GM19043 (cell line): Measurements from ENCODE around the gene PAQR3.

ENCODE experiments used
- ATAC-seq: cut with Tn5 transposase; IDR thresholded peaks from one replicate; pipeline ENCODE4 v1.9.1; 2021; ENCODE audit warnings: low read depth; ENCODE audit not compliant: unreplicated experiment

PAQR3 gene, protein sequence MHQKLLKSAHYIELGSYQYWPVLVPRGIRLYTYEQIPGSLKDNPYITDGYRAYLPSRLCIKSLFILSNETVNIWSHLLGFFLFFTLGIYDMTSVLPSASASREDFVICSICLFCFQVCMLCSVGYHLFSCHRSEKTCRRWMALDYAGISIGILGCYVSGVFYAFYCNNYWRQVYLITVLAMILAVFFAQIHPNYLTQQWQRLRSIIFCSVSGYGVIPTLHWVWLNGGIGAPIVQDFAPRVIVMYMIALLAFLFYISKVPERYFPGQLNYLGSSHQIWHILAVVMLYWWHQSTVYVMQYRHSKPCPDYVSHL

DNA sequence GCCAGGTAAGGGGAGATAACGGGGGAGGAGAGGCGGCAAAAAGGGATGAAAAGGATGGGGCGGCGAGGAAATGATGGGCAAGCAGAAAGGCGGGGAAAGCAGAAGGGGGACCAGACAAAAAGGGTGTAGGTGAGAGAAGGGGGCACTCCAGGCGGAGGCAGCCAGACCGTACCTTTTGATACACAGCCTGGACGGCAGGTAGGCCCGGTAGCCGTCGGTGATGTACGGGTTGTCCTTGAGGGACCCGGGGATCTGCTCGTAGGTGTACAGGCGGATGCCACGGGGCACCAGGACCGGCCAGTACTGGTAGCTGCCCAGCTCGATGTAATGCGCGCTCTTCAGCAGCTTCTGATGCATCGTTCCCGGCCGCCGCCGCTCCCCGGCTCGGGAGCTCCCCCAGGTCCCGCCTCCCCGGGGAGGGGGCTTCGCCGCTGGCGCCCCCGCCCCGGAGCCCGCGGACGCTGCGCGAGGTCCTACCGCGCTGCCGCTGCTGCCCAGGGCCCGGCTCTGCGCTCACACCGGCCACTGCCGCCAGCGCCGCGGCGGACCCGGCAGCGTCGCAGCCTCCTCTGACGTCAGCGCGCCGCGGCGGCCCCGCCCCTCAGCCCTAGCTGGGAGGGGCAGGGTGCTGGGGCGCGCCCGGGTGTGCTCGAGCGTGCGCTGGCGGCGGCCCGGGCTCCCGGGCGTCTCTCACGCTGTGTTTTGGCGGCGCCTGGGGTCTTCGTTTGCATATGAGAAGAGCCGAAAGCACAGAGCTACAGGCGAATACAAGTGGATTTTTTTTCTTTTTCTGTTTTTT, at the start of gene PAQR3:
Gene PAQR3 (minus strand): TSS at position 571 of the 799 bp plus-strand sequence. CDS start 214 bp downstream, at position 357.
- peak; percentile 96 for ATAC-seq

DNA sequence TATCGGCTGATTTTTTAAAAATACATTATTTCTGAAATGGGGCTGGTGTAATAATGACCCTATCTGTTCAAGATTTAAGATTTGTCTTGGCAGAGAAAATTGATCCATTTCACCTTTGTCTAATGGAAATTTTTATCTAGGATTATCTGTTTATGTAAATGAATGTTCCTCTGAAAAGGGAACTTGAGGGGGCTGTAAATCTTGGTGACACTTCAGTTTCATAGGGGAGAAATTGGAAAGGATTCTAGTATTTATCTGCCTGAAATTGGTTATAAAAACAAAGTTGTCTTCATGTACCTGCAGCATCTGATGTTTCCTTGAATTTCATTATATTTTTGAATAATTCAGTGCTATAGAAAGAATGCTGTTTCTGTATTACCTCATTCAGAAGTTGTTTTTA, 48.4 kb upstream of the PAQR3 start:
- no peak for ATAC-seq

DNA sequence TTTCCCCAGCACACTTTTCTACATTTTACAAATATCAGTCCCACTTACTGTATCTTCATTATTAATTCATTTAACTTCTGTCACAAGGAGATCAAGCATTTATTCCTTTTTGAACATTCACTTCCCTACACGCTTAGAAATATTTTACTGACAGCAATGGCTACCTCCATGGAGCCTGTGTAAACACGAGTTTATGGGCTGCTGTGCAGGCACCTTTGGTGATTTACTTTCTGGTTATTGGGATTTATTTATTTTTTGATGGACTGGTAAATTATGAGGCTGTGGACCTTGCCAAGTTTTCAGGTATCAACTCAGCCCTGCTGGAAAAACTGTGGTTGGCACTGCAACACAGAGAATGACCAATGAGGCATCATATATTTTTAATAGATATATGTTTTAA, 45.4 kb upstream of the PAQR3 start:
- no peak for ATAC-seq

DNA sequence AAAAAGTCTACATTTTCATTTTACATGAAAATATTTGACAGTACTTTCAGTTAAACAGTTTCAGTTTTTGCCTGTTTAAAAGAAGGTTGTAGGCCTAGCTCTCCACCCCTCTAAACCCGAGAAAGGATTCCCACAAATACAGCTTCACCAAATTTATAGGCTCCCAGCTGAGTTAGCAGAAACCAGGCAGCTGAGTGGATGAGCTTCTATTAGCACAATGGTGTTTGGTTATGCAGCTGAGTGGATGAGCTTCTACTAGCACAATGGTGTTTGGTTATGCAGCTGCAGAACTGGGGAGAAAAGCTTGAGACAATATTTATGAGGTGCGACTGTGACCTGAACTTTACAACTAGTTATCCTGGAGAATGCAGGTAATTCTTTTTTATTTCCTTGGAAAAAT, 36.6 kb upstream of the PAQR3 start:
- ATAC-seq = no peak

DNA sequence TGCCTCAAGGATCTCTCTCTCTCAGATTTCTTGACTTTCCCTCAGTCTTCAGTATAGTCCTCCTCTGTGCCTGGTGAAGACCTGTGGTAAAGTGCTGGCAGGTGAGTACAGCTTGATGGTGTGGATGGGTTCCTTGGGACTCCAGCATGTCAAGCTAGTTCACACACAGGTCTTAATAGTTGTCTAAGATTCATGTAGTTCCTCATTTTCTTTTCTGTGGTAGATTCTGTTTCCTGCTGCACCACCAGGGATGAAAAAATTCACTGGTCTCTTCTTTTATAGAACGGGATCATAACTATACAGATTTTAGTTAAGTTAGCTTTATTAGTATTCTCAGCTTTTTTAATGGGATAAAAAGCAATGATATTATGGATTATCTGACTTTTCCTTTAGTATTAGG, 32.5 kb upstream of the PAQR3 start:
- ATAC-seq = no peak

DNA sequence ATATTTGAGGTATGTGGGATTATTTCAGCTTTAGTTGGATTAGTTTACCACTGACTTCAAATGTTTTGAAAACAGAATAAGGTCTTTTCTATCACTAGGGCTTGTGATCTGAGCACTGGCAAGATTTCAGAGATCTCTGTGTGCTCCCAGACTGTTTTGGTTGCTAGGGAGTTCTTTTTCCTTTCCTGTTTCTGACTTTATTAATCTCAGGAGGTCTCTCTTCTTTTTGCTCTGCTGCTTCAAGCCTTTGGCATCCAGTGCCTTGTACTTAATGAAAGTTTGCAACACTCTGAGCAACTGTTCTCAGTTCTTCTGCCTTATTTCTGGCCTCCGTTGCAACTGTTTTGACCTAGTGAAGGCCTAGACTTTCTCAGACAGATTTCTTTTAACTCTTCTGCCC, 32.1 kb upstream of the PAQR3 start:
- ATAC-seq = no peak

DNA sequence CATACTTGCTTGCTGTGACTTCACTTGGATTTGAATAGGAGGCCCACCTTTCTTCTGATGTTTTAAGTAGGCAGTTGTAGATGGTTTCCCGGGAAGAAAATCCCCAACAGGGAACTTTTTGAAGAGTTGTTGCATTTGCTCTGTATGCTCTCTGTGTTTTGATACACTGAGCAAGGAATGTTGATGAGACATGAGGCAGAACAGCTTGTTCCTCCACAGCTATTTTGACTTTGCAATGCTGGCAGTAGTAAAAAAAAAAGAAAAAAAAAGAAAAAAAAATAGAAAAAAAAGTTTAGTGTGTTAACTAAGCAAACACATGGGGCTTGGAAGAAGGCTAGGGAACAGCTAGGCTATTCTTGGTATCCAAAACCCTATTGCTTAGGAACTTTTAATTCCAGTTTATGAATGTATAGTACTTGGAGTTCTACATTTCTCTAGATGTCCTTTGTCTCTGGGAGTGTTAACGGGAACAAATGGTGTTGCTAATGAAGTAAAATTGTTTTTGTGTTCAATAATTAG, 23.4 kb upstream of the PAQR3 start:
- ATAC-seq = no peak

DNA sequence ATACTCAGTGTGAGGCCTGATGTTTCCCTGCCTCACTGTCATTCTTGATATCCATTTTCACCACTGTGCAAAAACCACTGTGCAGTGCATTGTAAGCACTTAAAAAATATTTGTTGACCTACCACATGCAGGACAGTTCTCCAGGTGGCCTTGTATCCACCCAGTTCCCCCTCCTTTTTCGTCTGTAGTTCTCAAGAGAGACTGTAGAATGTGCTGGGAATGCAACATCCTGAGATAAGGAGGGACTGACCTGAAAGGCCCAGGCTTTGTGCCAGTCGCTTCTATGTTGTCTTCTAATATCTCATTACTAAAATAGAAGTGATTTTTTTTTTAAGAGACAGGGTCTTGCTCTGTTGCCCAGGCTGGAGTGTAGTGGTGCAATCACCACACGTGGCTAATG, 21.7 kb upstream of the PAQR3 start:
- ATAC-seq = no peak

DNA sequence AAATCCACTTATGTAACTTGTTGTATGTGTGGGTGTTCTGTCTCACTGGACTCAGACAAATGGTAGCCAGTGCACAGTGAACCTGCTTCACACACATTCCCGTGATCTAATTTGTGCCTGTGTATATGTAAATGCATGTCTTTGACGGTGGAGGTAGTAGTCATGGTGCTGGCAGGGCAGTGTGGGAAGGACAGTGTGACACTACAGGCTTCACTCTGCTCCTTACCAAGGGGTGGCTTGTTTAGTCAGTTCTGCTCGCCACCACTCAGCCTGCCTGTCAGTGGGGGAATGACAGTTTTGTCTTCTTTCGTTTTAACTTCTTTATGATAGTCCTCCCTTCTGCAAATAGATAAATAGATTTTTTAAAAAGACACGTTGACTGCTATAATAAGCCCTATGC, 17.7 kb upstream of the PAQR3 start:
- no peak for ATAC-seq

DNA sequence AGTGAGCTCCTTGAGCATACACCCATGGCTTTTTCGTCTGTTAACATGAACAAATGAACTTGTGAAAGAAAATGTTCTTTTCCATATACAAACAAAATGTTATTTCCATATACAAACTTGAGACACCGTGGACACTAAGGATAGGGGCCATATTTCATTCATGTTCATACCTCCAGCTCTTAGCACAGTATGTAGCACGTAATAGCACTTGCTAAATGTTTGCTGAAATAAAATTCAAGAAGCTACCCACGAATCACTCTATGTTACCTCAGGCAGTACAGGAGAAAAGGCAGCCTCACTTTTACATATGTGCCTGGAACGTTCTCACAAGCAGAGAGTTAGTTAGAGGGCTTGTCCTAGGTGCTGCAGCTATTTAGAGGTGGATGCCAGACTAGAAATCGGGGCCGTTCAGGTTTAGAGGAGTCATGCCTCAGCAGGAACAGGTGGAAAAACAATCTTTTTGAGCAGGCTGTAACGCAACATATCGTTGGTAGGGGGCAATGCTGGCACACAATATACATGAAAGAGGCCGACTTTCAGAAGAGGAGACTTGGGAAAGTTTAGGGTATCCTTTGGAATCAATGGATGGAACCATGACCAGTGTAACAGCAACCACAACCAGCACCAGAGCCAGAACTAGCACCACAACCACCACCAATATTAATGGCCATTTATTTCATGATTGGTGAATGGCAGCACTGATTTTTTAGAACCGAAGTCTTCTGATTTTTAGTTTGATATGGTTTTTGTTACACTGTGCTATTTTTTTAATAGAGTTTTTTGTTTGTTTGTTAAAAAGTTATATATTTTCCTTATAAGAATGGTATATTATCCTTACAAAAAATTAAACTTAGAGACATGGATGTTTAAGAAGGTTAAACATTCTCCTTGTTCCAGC, 14.8 kb upstream of the PAQR3 start:
- ATAC-seq = no peak

DNA sequence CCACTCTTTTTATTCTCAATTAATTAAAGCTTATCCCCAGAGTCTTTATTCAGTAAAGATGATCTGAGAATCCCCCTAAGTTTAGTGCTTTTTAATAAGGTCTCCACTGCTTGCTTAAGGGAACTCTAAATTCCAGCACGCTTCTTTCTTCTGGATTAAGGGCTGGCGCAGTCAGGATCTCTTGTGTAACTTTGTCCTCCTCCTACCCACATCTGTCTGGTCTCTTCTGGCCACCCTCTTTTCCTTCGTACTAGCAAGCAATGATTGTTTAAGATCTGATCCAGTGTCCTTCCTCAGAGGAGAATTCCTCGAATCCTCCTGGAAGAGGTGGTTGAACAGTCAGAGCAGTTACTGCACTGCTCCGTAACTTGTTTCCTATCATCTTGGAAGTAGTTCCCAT, 14.0 kb upstream of the PAQR3 start:
- no peak for ATAC-seq

DNA sequence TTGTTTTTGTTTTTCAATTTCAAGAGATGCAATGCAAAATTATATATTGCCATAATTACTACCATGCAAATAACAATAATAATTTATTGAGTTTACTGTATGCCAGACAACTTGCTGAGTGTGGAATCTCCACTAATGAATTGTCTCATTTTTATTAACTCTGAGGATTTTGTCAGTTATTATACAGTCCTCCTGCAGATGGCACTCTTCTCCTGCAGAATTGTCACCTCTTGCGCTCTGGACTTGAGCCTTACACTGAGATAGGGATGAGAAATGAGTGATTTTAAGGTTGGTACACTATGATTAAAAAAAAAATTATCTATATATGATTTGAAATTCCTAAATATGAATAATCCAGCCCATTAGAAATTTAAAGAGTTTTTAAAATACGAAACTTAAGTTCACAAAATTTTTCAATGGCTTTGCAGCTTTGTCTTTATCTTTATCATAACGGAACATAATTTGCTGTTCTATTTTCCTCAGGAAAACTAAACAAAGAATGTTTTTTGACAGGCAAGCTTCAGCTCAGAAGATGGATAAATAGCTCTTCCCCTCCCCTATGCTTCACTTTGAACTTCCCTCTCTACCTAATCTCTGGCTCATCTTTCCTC, 12.7 kb upstream of the PAQR3 start:
- peak; percentile 80 for ATAC-seq

DNA sequence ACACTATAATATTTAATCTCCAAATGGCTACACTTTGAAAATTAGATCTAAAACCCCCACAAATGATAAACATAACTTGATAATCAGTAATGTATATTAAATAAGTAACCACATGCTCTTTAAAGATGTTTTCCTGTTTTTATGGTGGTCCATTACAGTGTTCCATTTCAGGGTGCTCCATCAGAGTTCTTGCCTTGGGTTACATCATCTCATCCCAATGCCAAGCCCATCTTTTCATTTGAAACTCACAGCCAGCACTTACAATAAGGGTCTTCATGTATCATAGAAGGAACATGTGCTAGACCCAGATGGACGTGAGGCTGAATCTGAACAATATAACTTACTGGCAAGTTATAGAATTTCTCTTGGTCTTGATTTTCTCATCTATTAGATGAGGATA, 10.5 kb upstream of the PAQR3 start:
- no peak for ATAC-seq

DNA sequence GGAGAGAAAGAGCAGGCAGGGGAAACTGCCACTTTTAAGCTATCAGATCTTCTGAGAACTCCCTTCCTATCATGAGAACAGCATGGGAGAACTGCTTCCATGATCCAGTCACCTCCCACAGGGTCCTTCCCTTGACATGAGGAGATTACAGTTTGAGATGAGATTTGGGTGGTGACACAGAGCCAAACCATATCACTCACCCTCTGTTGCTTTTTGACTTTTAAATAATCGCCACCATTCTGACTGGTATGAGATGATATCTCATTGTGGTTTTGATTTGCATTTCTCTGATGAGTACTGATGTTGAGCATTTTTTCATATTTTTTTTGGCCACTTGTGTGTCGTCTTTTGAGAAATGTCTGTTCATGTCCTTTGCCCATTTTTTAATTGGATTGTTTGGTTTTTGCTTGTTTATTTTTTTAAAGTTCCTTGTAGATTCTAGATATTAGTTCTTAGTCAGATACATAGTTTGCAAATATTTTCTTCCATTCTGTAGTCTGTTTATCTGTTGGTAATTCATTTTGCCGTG, 6.5 kb upstream of the PAQR3 start:
- no peak for ATAC-seq

DNA sequence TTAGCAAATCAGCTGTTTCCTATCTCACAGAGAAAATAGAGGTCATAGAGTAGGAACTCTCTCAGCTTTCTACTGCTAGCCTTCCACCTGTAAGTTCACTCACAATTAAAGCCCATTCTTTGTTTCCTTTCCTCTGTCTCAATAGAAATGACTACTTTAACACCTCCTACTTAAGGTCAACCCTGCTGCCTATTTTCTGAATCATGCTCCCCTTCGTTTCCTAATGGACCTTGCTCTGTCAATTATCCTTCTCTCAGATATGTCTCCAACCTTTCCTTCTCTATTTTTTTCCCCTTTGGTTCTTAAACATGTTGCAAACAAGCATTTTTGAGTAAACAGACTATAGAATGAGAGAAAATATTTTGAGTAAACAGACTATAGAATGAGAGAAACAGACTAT, 5.1 kb upstream of the PAQR3 start:
- no peak for ATAC-seq

DNA sequence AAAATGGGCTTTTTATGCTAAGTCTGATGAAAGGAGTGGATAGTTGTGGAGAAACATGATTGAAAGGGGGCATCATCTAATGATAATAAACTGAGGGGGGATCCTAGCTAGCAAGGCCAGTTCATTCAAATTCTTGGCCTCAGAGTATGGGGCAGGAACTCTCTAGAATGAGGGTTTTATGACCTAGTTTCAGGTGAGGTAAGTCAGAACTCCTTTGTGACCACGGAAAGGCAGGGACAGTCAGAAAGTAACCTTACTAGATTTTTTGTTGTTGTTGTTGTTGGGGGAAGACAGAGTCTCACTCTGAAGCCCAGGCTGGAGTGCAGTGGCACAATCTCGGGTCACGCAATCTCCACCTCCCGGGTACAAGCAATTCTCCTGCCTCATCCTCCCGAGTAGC, 1.5 kb upstream of the PAQR3 start:
- no peak for ATAC-seq

DNA sequence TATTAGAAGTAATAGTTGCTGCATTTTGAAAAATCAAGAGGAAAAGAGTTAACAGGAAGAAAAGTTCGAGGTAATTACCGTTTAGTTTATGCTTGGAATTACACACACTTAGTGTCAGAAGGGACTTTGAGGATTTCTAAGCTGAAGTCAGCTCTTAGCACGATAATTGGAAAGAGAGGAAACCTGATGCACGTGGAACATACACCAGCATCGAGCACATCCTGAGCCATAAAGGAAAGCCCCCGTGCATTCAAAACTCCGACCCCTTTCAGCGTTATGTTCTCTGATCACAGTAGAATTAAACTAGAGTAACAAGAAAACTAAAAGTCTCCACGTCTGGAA, 400 bp upstream of the PAQR3 start:
- ATAC-seq = peak; percentile 18

DNA sequence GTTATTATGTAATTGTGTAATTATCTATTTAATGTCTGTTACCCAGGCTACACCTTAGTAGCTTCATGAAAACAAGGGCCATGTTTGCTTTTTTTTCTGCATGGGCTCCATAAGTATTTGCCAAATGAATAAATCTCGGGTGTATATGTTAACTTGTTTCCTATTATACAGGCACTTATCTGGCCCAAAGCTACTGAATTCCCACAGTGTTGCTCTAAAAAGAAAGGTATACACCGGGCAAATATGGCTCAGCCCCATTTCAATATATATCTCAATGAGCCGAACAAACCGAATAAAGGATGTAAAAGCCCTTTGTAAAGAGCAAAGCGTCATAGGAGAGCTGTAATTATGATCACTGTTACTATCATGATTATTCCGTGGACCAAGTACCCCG, 767 bp downstream of the PAQR3 start:
- no peak for ATAC-seq

DNA sequence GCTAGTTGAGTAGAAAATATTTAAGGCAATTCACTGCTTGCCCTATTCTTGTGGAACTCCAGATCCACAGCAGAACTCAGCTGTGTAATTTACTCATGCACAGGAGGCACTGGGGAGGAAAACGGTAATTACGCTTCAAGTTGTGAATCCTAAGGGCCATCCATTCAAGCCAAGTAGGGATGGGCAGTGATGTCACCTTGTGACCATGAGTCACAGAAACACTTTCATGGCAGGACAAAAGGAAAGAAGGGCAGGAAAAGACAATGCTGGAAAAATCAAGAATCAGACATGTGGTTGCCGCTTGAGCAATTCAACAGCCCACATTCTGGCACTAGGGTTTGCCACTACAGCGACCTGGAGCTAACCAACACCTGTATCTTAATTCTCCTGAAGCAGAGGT, 1.4 kb downstream of the PAQR3 start:
- ATAC-seq = no peak

DNA sequence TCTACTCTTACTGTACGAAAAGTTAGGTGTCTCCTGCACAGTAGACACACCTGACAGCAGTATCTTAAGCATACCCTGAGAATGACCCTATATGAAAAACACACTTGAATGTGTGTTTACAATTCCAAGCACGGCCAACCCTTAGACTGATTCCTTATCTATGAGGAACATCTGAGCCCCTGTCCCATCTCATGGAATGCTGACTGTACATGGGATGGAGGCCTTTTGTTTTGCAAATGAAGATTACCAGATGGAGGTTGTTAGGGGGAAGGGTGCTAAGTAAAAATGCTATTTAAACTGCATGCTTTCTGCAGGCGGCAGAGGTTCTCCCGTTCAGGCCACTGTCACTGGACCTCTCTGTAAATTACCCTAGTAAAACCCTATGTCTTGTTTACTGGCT, 2.2 kb downstream of the PAQR3 start:
- ATAC-seq = no peak
